ENCODE measurements around the gene TMEM178B. TPM values are rescaled to one million over a fixed set of nuclear protein-coding genes. Genes with fewer than 3 reads are reported as not detected.

The TMEM178B gene
- total and polyA plus RNA-seq, 3 experiments from 2014 or later = 0.02 to 1.1 (median 0.97) TPM

DNA sequence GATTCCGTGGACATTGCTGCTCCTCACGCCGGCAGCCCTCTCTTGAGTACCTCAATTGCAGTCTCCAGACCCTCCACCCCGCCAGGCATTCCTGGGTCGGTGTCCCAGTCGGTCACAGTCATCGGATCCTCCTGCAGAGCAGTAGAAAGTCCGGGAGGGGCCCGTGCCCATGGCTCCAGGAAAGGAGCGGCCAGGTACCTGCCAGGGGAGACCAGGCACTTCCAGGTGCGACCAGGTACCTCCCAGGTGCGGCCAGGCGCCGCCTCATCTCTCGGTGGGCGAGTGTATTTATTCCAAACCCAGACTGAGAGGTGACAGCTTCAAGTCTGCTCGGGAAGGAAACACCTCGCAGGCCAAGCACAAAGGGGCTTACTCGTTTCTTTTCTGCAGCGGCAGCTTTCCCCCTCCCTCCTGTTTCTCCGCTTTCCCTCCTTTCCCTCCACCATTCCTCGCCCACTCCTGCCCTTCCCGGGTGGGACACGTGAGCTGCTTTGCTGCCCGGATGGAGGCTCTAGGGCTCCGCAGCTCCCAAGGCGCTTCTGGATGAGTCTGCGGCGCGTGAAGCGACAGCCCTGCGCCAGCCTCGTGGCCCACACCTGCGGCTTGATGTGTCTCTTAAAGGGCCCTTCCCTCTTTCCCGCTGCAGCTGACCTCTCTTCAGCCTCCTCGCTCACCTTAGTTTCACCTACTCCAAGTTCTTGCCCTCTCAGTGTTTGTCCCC, 438.0 kb downstream of the TMEM178B start:
- POLR2A ChIA-PET = no interaction called here
- Histone ChIP-seq H3K4me3 (ENCODE audit: low read length) (peak overlapping the region; percentile 17), H3K4me1 (ENCODE audit: insufficient read depth, low read length) (no peaks in the 10 kb centered on the region), H3K36me3 (ENCODE audit: insufficient read depth, low read length) (no peaks in the 10 kb centered on the region), H3K9me3 (ENCODE audit: low read length) (no peaks in the 10 kb centered on the region), H3K27ac (ENCODE audit: low read depth, low read length) (no peak overlapping the region), H3K27me3 (ENCODE audit: insufficient read depth, low read length, poor library complexity, severe bottlenecking) (peaks cover 16% of the 10 kb centered on the region)
- peak overlapping the region in 2 of 8 donors; percentile 1 to 56 for H3K27ac Mint-ChIP-seq
- H3K4me1 Mint-ChIP-seq = peaks cover 7 to 23% (median 13%) of the 10 kb centered on the region in 3 donors
- peaks cover 0 to 2% (median 0%) of the 10 kb centered on the region in 3 donors for H3K36me3 Mint-ChIP-seq
- H3K27me3 Mint-ChIP-seq = peaks cover 44 to 81% of the 10 kb centered on the region in 2 donors
- CTCF ChIA-PET = no interaction called here
- peak overlapping the region; percentile 11 to 86 (median 68) for H3K4me3 Mint-ChIP-seq
- peaks cover 0 to 7% (median 5%) of the 10 kb centered on the region in 5 donors for H3K9me3 Mint-ChIP-seq
- no peak for DNase-seq

DNA sequence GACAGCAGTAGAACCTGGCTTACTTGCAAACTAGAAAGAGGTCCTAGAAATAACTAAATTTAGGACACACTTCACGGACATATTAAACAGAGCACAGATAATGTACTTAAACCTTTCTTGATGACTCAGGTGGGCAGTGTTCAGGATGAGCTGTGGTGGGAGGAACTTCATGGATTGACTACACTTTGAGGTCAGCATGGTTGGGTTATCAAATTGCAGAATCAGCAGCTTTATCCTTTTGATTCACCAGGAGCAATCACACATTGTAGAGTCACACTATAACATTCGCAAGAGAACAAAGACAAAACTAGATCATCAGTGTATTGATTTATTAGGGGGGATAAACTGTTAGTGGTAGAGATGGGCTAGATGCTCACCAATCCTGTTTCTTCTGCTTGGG, 438.7 kb downstream of the TMEM178B start:
- no peak overlapping the region for H3K27ac Mint-ChIP-seq
- Histone ChIP-seq H3K4me3 (ENCODE audit: low read length) (no peak overlapping the region), H3K4me1 (ENCODE audit: insufficient read depth, low read length) (no peaks in the 10 kb centered on the region), H3K36me3 (ENCODE audit: insufficient read depth, low read length) (no peaks in the 10 kb centered on the region), H3K9me3 (ENCODE audit: low read length) (no peaks in the 10 kb centered on the region), H3K27me3 (ENCODE audit: insufficient read depth, low read length, poor library complexity, severe bottlenecking) (peaks cover 16% of the 10 kb centered on the region), H3K27ac (ENCODE audit: low read depth, low read length) (no peak overlapping the region)
- H3K36me3 Mint-ChIP-seq = peaks cover 0 to 2% (median 0%) of the 10 kb centered on the region in 3 donors
- peak overlapping the region in 6 of 7 donors; percentile 11 to 75 (median 68) for H3K4me3 Mint-ChIP-seq
- H3K9me3 Mint-ChIP-seq = peaks cover 0 to 7% (median 5%) of the 10 kb centered on the region in 5 donors
- ChIA-PET CTCF (no interaction called here), POLR2A (no interaction called here)
- H3K27me3 Mint-ChIP-seq = peaks cover 40 to 85% of the 10 kb centered on the region in 2 donors
- no peak for DNase-seq
- peaks cover 7 to 23% (median 13%) of the 10 kb centered on the region in 3 donors for H3K4me1 Mint-ChIP-seq

DNA sequence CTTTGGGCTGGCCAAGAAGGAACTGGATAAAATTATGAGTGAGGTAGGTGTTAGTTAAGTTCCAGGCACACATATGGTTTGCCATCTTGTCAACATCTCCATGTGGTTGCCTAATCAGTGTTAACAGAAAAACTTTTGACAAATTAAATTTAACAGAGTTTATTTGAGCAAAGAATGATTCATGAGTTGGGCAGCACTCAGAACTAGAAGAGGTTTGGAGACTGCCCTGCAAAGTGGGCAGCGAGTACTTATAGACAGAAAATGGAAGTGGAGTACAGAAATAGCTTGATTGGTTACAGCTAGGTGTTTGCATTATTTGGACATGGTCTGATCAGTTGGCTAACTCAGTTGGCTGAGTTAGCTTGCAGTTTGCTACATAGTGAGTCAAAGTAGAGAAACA, 439.9 kb downstream of the TMEM178B start:
- H3K4me1 Mint-ChIP-seq = peaks cover 7 to 23% (median 13%) of the 10 kb centered on the region in 3 donors
- Histone ChIP-seq H3K36me3 (ENCODE audit: insufficient read depth, low read length) (no peaks in the 10 kb centered on the region), H3K27ac (ENCODE audit: low read depth, low read length) (no peak overlapping the region), H3K27me3 (ENCODE audit: insufficient read depth, low read length, poor library complexity, severe bottlenecking) (peaks cover 17% of the 10 kb centered on the region), H3K9me3 (ENCODE audit: low read length) (no peaks in the 10 kb centered on the region), H3K4me1 (ENCODE audit: insufficient read depth, low read length) (no peaks in the 10 kb centered on the region), H3K4me3 (ENCODE audit: low read length) (no peak overlapping the region)
- H3K4me3 Mint-ChIP-seq = no peak overlapping the region
- CTCF ChIA-PET = interaction anchor here (1.6 kb wide), 1 partner anchor 20 kb away, joined by 3 read pairs; no protein-coding TSS in a partner anchor
- peaks cover 0 to 7% (median 5%) of the 10 kb centered on the region in 5 donors for H3K9me3 Mint-ChIP-seq
- no peak for DNase-seq
- peaks cover 0 to 2% (median 0%) of the 10 kb centered on the region in 3 donors for H3K36me3 Mint-ChIP-seq
- H3K27me3 Mint-ChIP-seq = peaks cover 37 to 77% of the 10 kb centered on the region in 2 donors
- no peak overlapping the region for H3K27ac Mint-ChIP-seq
- POLR2A ChIA-PET = no interaction called here

DNA sequence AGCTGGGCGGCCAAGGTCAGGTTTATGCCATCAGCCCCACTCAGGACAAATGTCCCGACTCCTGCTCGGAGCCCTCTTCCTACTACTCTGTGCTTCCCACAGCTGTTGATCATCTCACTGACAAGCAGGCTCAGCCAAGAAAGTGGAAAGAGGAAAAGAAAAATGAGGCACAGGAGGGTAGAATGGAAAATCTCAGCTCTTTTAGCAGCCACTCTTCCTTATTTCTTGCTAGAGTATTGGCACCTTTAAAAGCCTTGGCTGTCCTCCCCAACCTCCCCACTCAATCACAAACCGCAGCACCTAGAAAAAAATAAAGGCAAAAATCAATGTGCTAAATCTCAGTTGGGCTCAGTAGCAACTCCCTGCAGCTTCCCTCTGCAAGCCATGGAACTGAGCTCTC, 442.1 kb downstream of the TMEM178B start:
- ChIA-PET POLR2A (no interaction called here), CTCF (no interaction called here)
- Histone ChIP-seq H3K27ac (ENCODE audit: low read depth, low read length) (no peak overlapping the region), H3K27me3 (ENCODE audit: insufficient read depth, low read length, poor library complexity, severe bottlenecking) (peaks cover 11% of the 10 kb centered on the region), H3K36me3 (ENCODE audit: insufficient read depth, low read length) (no peaks in the 10 kb centered on the region), H3K4me1 (ENCODE audit: insufficient read depth, low read length) (no peaks in the 10 kb centered on the region), H3K4me3 (ENCODE audit: low read length) (no peak overlapping the region), H3K9me3 (ENCODE audit: low read length) (no peaks in the 10 kb centered on the region)
- no peak overlapping the region for H3K4me3 Mint-ChIP-seq
- H3K27ac Mint-ChIP-seq = no peak overlapping the region
- peaks cover 0 to 7% (median 5%) of the 10 kb centered on the region in 5 donors for H3K9me3 Mint-ChIP-seq
- peaks cover 27 to 67% of the 10 kb centered on the region in 2 donors for H3K27me3 Mint-ChIP-seq
- no peaks in the 10 kb centered on the region for H3K36me3 Mint-ChIP-seq
- DNase-seq = no peak
- H3K4me1 Mint-ChIP-seq = peaks cover 7 to 16% (median 12%) of the 10 kb centered on the region in 3 donors

DNA sequence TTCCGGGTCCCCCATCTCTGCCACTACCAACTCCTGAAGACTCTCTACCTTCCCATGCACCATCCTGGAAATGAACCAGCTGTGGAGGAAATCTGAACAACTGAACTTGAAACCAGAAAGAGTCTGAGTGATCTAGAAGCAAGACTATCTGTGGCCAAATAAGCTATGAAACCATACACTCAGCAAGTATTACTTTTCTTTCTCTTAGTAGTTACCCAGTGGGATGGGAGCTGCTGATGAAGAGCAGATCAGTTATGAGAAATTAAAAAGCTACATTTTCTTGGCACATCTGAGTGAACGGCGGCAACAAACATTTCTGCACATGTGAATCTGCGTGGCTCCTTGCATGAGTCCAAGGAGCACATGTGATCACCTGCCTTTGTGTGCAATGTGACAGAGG, 445.8 kb downstream of the TMEM178B start:
- H3K27ac Mint-ChIP-seq = no peak overlapping the region

DNA sequence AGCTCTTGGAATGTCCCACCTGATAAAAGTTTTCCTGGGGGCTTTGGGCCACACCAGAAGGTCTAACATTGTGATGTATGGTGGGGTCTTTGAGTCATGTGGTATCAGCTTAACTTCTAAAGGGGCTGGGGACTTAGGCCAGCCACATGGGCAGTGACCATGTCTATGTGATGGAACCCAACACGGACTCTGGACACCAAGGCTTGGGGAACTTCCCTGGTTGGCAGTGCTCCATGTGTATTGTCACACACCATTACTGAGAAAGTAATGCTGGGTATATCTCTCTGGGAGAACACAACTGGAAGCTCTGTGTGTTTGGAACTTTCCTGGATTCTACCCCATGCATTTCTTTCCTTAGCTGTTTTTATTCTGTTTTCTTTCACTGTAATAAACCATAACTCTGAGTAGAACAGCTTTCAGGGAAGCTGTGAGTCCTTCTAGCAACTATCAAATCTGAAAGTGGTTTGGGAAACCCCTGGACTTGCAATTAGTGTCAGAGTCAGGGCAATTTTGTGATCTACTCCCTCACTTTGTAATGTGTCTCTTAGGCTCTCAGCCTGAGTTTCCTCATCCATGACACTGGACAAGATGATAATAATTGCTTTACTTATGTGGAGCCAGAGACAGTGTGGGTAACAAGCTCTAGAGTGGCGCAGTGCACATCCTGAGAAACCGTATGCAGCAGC, 448.9 kb downstream of the TMEM178B start:
- no peaks in the 10 kb centered on the region for H3K9me3 Mint-ChIP-seq
- POLR2A ChIA-PET = no interaction called here
- Histone ChIP-seq H3K27me3 (ENCODE audit: insufficient read depth, low read length, poor library complexity, severe bottlenecking) (peaks cover 5% of the 10 kb centered on the region), H3K36me3 (ENCODE audit: insufficient read depth, low read length) (no peaks in the 10 kb centered on the region), H3K4me1 (ENCODE audit: insufficient read depth, low read length) (no peaks in the 10 kb centered on the region), H3K27ac (ENCODE audit: low read depth, low read length) (no peak overlapping the region), H3K9me3 (ENCODE audit: low read length) (no peaks in the 10 kb centered on the region), H3K4me3 (ENCODE audit: low read length) (no peak overlapping the region)
- H3K4me3 Mint-ChIP-seq = no peak overlapping the region
- no peaks in the 10 kb centered on the region for H3K36me3 Mint-ChIP-seq
- no peak overlapping the region for H3K27ac Mint-ChIP-seq
- H3K27me3 Mint-ChIP-seq = peaks cover 11 to 24% of the 10 kb centered on the region in 2 donors
- no peak for DNase-seq
- H3K4me1 Mint-ChIP-seq = no peaks in the 10 kb centered on the region
- CTCF ChIA-PET = no interaction called here

More for the DNA sequence above, 445.8 kb downstream of the TMEM178B start:
- no peaks in the 10 kb centered on the region for H3K4me1 ChIP-seq (ENCODE audit: insufficient read depth, low read length)
- Mint-ChIP-seq H3K9me3 (no peaks in the 10 kb centered on the region), H3K4me1 (no peaks in the 10 kb centered on the region), H3K4me3 (no peak overlapping the region), H3K27me3 (peaks cover 9 to 36% of the 10 kb centered on the region in 2 donors), H3K36me3 (no peaks in the 10 kb centered on the region)
- H3K27ac ChIP-seq (ENCODE audit: low read depth, low read length) = no peak overlapping the region
- CTCF ChIA-PET = no interaction called here
- peaks cover 10% of the 10 kb centered on the region for H3K27me3 ChIP-seq (ENCODE audit: insufficient read depth, low read length, poor library complexity, severe bottlenecking)
- POLR2A ChIA-PET = no interaction called here
- H3K9me3 ChIP-seq (ENCODE audit: low read length) = no peaks in the 10 kb centered on the region
- DNase-seq = no peak
- no peaks in the 10 kb centered on the region for H3K36me3 ChIP-seq (ENCODE audit: insufficient read depth, low read length)
- no peak overlapping the region for H3K4me3 ChIP-seq (ENCODE audit: low read length)

DNA sequence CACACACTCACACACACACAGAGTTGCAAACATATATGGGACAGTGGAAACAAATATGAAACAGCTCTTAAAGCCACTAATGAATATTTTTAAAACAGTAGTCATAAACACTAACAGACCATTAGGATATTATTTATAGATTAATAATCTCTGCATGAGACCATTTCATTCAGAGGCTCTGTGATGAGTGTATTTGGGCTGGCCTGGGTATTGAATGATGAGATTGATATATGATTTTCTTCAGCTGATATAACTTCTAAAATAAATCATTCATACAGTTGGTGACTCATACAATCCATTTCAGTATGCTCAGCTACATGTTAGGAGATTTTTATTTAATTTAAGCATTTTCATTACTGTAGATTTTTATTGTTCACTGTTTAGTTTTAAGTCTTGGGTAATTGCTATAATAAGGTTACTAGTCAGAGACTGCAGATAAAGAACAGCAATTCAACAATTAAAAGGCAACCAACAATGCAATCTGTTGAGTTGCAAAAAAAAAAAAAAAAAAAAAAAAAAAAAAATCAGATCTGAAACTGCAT, 452.2 kb downstream of the TMEM178B start:
- Histone ChIP-seq H3K27ac (ENCODE audit: low read depth, low read length) (no peak overlapping the region), H3K4me1 (ENCODE audit: insufficient read depth, low read length) (no peaks in the 10 kb centered on the region), H3K36me3 (ENCODE audit: insufficient read depth, low read length) (no peaks in the 10 kb centered on the region), H3K9me3 (ENCODE audit: low read length) (no peaks in the 10 kb centered on the region), H3K27me3 (ENCODE audit: insufficient read depth, low read length, poor library complexity, severe bottlenecking) (no peaks in the 10 kb centered on the region), H3K4me3 (ENCODE audit: low read length) (no peak overlapping the region)
- ChIA-PET CTCF (no interaction called here), POLR2A (no interaction called here)
- no peaks in the 10 kb centered on the region for H3K4me1 Mint-ChIP-seq
- DNase-seq = no peak
- no peaks in the 10 kb centered on the region for H3K9me3 Mint-ChIP-seq
- H3K27me3 Mint-ChIP-seq = peaks cover 16 to 30% of the 10 kb centered on the region in 2 donors
- H3K36me3 Mint-ChIP-seq = no peaks in the 10 kb centered on the region
- H3K4me3 Mint-ChIP-seq = no peak overlapping the region
- no peak overlapping the region for H3K27ac Mint-ChIP-seq

DNA sequence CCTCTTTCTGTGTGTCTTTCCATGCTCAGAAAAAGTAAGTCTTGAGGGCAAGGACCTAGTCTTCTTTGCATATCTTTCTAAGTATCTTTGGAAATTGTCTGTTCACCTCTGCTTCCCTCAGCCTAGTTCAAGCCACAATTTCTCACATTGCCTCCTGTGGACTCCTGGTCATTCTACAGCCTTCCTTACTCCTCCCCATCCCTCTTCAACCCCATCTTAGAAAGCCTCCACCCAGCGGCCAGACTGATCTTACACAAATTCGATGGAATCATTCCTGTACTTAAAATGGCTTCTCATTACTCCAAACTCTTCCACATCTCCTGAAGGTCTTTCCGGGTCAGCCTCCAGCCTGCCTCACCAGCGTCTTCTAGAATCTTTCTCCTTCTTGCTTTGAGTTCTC, 453.2 kb downstream of the TMEM178B start:
- Mint-ChIP-seq H3K27ac (no peak overlapping the region), H3K4me1 (no peaks in the 10 kb centered on the region), H3K9me3 (no peaks in the 10 kb centered on the region), H3K4me3 (no peak overlapping the region), H3K27me3 (peaks cover 16 to 24% of the 10 kb centered on the region in 2 donors), H3K36me3 (no peaks in the 10 kb centered on the region)
- Histone ChIP-seq H3K4me1 (ENCODE audit: insufficient read depth, low read length) (no peaks in the 10 kb centered on the region), H3K9me3 (ENCODE audit: low read length) (no peaks in the 10 kb centered on the region), H3K27me3 (ENCODE audit: insufficient read depth, low read length, poor library complexity, severe bottlenecking) (no peaks in the 10 kb centered on the region), H3K4me3 (ENCODE audit: low read length) (no peak overlapping the region), H3K36me3 (ENCODE audit: insufficient read depth, low read length) (no peaks in the 10 kb centered on the region), H3K27ac (ENCODE audit: low read depth, low read length) (no peak overlapping the region)
- CTCF ChIA-PET = no interaction called here
- DNase-seq = no peak
- POLR2A ChIA-PET = no interaction called here
